GM19328 (cell line): Measurements from ENCODE around the gene RTKN2.

Experiments used
- ATAC-seq: cut with Tn5 transposase; IDR thresholded peaks from one replicate; pipeline ENCODE4 v1.9.1; 2021; ENCODE audit warnings: mild to moderate bottlenecking, moderate library complexity; ENCODE audit not compliant: unreplicated experiment

Gene RTKN2

DNA sequence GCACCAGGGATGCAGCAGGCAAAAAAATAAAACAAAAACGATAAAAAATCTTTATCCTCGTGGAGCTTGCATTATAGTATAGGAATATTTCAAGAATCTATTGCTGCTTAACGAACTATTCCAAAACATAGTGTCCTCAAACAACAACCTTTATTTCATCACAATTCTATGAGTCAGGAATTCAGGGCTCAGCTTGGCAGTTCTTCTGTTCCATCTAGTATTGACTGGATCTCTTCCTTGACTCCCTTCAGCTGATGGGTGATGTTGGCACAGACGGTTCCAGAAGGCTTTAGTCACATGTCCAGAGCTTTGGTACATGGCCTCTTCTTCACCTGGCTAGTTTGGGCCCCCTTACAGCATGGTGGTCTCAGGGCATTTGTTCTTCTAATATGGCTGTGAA, 88.0 kb downstream of the RTKN2 start:
- no peak for ATAC-seq

DNA sequence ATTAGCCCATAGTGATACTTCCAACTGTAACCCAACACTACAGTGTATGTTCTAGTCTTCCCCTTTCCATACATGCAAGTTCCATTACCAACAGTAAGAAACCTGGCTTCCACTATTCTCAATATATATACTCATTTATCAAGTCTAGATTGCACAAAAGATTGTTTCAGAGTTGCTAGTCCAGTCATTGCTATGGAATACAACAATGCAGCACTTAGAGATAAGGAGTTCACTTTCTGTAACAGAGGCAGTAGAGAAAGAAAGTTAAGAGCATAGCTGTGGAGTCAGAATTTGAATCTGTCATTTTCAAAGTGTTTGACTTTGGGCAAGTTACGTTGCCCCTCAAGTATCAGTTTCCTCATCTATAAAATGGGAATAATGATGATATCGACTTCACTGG, 90.1 kb downstream of the RTKN2 start:
- ATAC-seq, result no peak

DNA sequence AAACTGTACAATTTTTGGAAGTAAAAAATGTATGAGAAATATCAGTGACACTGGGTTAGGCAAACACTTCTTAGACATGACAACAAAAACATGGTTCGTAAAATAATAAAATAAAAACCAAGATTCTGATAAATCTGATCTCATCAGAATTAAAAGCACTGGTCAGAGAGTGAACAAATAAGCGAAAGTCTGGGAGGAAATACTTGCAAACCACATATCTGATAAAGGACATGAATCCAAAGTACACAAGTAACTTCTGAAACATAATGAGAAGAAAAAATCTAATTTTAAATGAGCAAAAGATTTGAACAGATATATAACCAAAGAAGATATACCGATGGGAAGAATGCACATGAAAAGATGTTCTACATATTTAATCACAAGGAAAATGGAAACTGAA, 91.5 kb downstream of the RTKN2 start:
- no peak for ATAC-seq

DNA sequence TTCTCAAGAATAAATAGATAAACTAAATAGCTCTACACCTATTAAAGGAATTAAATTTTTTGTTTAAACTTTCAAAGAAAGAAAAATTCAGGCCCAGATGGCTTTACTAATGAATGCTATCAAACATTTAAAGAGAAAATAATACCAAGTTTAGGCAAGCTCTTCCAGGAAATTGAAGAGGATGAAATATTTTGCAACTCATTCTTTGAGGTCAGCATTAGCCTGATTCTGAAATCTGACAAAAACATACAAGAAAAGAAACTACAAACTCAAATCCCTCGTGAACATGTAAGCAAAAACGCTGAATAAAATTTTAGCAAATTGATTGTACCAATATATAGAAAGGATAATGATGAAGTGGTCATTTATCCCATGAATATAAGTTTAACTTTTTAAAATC, 93.4 kb downstream of the RTKN2 start:
- ATAC-seq, result no peak

DNA sequence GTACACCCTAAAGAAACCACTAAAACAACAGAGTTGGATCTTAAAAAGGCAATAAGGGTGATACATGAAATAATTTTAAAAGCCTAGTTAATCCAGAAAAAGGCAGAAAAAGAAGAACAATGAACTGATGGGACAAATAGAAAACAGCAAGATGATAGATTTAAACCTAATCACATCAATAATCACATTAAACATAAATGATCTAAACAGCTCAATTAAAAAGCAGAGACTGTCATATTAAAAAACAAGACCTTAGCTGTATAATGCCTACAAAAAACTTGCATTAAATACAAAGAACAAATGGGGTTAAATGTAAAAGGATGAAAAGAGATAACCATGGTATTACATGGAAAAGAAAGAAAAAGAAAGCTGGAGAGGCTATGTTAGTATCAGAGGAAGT, 96.2 kb downstream of the RTKN2 start:
- no peak for ATAC-seq

DNA sequence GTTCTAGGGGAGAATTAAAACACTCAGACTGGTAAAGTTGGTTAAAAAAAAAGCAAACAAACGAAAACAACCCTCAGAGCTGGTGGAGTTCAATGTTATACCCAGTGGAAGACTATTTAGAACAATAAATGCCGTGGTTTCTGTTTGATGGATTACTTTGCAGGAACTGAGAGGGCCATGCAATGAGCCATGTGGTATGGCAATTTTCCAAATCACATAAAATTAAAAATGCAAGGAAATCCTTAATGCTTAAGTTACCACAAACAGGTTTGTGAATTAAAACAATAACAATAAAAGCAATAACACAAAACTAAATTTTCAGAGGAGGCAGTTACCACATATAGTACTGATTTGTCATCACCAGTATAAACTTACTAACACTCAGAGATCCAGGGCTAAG, 96.9 kb downstream of the RTKN2 start:
- ATAC-seq, result no peak

DNA sequence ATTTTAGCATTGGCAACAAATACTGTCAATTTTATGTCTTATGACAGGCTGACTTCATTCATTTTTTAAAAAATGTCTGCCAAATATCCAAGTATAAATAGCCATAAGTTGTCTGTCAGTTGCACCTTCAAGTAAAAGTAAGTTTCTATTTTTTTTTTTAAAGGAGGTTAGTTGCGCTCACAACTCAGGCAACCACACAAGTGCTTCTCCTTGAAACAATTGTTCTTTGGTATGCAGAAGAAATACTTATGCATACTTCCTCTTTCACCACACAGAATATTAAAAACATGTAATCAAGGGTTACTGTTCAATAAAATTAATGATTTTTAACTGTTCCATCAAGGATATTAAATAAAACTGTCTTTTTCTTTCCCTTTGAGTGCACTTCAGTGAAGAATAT, 97.9 kb downstream of the RTKN2 start:
- ATAC-seq, result no peak

DNA sequence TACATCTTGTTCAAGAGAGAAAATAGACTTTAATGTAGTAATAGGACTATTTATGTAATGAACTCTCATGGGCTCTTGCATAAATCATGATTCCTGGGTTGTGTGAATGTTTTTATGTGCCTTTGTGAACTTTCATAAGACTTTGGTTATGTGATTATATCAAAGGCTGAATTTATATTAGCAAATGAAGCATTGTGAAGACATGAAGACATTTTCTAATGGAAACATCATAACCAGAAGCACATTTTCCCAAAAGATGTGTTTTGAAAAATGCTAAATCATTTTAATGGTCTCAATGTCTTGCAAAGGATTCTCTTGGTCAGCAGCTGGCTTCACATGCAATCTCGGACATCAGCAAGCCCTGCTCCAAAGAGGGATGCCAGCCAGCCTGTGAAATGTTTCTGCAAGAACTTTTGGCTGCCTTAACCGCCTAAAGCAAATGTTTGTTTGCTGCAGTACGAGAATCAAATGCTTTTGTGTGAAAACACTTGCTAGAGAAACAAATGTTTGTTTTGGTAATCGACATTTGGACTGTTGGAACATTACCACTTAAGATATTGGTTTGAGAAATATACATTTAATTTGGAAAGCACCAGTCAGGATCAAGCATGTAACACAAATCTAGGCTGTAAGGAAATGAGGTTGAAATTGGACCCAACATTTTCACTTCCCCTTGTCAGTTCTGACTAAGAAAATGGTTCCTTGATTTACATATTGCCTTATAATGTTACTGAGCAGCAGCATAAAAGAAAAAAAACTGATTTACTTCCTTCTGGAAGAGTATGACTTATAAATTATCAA, 102.1 kb downstream of the RTKN2 start:
- ATAC-seq, result peak; percentile 94

DNA sequence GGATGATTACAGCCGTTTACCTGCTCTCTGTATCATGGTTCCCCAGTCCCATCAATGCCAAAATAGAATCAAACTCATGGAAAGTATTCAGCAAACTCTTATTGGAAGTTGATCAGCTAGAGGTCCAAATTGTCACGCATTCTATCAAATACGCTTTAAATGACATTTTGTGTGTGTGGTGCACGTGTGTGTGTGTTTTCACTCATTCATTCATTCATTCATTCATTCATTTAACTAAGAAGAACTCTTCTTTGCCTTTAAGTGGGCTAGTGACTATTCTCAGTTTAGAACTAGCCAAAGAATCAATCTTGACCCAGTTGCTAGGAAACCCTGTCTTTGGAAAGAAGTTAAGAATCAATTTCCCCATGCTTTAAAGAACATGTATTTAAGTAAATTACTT, 102.8 kb downstream of the RTKN2 start:
- ATAC-seq, result no peak

DNA sequence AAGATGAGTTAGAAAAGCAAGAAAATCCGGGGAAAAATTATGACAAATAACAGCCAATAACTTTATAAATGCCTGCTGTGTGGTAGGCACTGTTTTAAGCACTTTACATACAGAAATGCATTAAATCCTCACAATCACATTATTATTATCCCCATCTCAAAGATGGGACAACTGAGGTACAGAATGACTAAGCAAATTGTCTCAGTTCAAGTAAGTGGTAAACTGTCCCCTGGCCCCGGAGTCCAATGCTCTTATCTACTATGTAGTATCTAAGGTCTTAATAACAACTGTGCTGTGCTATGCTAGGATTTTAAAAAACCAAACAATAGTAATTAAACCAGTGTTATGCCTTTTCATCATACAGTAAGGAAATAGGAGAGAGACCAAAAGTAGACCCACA, 105.6 kb downstream of the RTKN2 start:
- no peak for ATAC-seq

DNA sequence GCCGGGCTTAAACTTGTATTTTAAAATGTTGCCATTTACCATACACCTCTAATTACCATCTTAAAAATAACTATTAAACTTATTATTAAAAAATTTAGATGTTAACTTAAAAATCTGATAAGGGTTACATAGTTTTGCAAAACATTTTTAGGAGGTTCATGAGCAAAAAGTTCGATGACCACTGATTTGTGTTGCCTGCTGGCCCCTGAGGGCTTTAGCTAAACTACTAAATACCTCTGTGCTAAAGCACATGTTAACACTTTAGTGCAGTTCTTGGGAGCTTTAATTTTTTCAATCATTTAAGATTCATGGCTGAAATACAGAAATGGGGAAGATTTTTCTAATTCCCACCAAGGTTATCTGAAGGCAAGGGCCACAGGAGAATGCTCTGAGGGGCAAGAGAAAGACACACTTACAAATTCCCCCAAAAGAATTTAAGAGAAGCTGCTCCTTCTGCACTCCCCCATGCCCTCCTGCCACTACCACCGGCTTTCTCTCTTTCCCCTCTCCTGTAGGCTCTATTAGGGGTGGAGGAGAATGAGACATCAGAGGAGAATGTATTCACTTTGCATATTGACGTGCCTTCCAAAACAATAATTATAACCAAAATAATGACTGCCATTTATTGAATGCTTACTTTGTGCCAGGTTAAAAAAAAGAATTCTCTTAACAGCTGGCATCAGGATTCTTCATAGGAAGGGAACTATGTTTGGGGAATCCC, 106.2 kb downstream of the RTKN2 start:
- no peak for ATAC-seq

DNA sequence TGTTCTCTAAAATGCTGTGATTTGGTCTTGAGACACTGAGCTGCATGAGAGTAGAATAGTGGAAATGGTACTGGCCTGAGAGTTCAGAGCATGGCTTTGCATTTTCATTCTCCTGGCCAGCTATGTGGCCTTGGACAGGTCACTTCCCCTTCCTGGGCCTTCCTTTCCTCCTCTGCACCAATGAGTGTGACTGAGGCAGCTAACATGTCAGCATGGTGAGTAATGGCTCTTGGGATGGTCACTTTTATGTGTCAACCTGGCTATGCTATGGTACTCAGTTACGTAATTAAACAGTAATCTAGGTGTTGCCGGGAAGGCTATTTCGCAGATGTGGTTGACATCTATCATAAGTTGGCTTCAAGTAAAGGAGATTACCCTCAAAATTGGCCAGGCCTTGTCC, 109.3 kb downstream of the RTKN2 start:
- no peak for ATAC-seq

DNA sequence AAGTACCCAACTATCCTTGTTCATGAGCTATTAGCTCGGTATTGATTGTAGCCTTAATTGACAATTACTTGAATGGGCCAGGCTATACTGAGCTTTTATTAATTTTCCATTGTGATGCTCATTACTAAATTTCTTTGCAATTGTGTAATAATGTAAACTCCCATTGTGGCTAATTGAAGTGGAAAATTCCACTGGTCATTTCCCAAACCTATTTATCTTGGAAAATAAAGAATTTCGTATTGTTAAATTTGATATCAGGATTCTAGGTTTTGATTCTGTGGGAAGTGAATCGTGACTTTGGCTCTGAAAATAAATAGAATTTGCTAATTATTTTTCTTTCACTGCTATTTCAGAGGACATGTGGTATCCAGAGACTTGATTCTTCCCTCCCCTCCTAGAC, 111.0 kb downstream of the RTKN2 start:
- ATAC-seq, result no peak

DNA sequence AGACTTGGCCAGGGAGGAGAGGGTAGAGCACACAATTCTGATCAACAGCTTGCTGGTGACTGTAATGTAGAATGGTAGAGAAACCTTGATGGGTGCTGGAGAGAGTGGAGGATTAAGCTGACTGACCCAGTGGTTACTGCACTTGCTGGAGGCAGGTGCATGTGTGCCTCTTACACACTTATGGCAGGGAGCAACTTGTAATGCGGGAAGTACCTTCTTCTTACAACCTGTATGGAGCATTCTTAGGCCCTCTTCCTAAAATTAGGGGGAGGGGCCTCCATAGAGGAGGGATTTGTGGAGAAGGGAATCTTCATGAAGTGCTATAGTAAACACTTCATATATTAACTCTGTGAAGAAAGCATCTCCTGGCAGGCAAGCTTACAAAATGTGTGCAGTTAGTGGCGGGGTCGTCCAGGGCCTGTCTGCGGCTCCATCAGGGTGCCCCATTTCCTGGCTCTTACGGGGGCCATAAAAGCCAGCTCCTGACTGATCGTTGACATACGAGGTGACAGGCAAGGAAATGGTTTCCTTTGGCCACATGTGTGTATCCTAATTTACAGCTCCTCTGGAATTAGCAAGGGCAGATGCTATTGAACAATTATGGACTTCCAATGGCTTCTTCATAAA, 113.5 kb downstream of the RTKN2 start:
- ATAC-seq, result no peak

DNA sequence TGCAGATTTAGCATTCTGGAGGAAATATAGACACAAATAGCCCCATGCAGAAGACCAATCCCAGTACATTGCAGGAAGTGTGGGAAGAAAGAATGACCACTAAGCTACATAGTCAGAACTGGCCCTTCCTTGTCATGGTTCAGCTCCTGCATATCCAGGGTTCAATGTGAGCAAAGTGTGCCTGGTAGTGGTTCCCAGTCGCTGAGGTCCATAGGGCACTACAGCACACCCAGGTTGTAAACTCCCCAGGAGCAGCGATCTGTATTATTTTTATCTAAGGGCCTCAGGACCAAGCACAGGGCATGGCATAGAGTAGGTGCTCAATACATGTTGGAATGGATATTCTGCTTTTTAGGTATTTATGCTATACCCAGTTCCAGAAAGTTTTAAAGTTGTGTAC, 114.4 kb downstream of the RTKN2 start:
- ATAC-seq, result no peak

DNA sequence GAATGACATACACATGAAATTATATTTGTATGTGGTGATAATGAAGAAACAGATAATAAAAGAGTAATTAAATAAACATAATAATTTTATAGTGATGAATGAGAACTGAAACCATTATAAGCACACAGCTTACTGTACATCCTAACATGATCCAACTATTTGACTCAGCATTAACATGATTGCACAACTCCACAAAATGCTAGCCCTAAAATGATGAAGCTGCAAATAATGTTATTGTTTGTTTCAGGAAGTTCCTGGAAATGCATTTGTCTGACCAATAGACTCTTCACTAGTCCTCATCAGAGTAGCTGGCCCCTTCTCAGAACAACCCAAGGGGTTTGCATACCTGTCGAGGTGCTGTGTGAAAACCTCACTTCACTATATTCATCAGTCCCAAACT, 115.5 kb downstream of the RTKN2 start:
- ATAC-seq, result no peak

DNA sequence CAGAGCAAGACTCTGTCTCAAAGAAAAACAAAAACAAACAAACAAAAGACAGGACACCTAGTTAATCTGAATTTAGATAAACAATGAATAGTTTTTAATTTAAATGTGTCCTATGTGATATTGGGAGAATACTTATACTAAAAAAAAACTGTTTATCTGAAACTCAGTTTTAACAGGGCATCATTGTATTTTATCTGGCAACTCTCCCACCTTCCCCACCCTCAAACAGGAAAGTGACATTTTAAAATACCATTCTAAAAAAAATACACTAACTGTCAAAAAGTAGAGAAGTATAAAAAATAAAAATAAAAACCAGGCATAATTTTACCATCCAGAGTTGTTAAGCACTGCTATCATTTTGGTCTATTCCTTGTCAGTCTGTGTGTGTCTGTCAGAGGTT, 119.0 kb downstream of the RTKN2 start:
- ATAC-seq, result no peak

DNA sequence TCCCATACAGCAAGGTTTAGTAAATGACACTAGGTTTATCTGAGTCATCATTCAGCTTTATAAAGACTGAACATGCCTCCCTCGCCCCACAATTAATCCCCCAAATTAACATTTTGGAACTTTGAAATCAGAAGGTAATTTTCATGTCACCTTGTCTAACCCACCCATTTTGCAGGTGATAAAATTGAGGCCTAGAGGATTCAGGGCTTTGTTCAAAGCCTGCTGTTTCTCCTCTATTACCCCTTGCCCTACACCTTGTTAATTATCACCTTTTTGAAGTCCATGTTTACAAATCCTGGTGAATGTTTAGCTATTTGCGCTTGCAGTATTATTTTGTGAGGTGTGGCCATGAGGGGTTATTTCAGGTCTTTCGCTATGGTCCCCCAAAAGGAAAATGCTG, 120.5 kb downstream of the RTKN2 start:
- no peak for ATAC-seq

DNA sequence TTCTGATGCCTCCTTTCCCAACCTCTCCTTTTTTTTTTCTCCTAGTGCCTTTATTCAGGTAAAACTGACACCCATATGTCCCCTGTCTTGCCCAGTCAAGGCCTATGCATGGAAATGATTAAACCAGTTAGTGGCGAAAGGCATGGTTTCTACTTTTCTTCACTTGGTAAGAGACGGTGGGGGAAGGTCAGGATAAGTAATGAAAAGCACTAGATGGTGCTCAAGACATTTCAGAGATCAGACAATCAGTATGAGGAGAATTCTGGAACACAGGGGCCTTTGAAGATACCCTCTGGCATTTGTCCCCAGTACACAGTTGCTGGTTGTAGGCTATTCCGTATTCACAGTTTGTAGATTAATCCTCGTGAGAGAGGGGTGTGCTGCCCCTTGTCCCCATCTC, 121.2 kb downstream of the RTKN2 start:
- ATAC-seq, result no peak

DNA sequence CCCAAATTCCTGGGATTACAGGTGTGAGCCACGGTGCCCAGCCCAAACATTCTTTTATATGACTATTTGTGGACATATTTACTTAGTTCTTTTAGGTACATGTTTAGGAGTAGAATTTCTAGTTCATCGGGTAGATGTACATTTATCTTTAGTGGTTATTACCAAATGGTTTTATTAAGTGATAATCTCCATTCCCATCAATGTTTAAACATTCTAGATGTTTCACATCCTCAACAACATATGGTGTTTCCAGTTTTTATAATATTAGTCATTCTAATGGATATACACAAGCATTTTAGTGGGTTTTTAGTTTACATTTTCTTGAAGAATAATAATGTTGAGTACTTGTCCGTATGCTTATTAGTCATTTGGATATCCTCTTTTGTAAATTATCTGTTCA, 131.7 kb downstream of the RTKN2 start:
- ATAC-seq, result no peak

DNA sequence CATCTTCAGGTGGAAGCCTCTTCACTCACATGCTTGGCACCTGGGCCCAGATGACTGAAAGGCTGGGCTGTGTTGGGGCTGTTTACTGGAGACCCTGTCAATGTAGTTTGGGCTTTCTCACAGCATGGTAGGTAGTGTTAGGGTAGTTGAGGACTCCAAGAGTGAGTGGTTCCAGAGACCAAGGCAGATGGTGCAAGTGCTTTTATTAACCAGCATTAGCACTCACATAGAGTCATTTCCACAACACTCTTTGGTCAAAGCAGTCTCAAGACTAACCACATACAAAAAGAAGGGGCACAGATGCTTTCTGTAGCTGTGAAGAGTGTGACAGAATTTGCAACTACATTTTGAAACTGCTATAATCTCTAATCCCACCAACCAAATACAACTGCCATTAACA, 135.0 kb downstream of the RTKN2 start:
- no peak for ATAC-seq
